Esophagus muscularis mucosa (tissue), 3 donors: Measurements from ENCODE around the gene GDI1.

Experiments
- CTCF ChIP-seq, 3 experiments: fragments of 200-600 bp in 2 of 3; fragments of 450-650 bp in 1 of 3; sonication (generic) in 2 of 3; IDR thresholded peaks; one replicate each; pipeline ENCODE4 v1.5.1; 2017 to 2019; ENCODE audit warnings: antibody characterized with exemption in 3 of 3, mild to moderate bottlenecking in 2 of 3, moderate library complexity in 1 of 3
- POLR2A ChIP-seq: fragments of 450-650 bp; IDR thresholded peaks from one replicate; pipeline ENCODE4 v1.6.1; 2017; ENCODE audit warnings: antibody characterized with exemption, moderate library complexity, mild to moderate bottlenecking, low read depth
- POLR2AphosphoS5 ChIP-seq, 2 donors: sonication (generic); formaldehyde crosslinking; IDR thresholded peaks; one replicate each; pipeline ENCODE4 v1.6.1; 2017; ENCODE audit warnings: antibody characterized with exemption in 2 of 2

- TF ChIP-seq CTCF (IDR thresholded peaks at IDR 0.05) (no peak), POLR2AphosphoS5 (IDR thresholded peaks at IDR 0.05) (no peak), POLR2A (no peak)
Measured at GRCh38 chrX:154441984-154442707, 5.2 kb downstream of the GDI1 start.
